GM10248 (cell line): ENCODE data around the gene CX3CR1.
A peak's percentile ranks its signal among the peaks of the same experiment; 100 is the strongest.

Source experiments
- CTCF ChIA-PET: fragments of 300-600 bp; sonication (Branson Sonifier 250); formaldehyde crosslinking; extraction: SDS; loops from one replicate; lab custom pipeline; 2021; ENCODE audit warnings: antibody characterized with exemption; lab: Yijun Ruan, JAX
- POLR2A ChIA-PET: fragments of 350-650 bp; sonication (Branson Sonifier 250); formaldehyde crosslinking; extraction: SDS; loops from one replicate; lab custom pipeline; 2020; ENCODE audit warnings: antibody characterized with exemption; lab: Yijun Ruan, JAX
- DNase-seq: peaks from one replicate; pipeline ENCODE4 v3.0.0; 2012; ENCODE audit errors: extremely low spot score
- CTCF ChIP-seq: IDR thresholded peaks from 2 replicates; pipeline ENCODE4 v1.5.1; 2012; ENCODE audit warnings: mild to moderate bottlenecking, low read depth; ENCODE audit errors: extremely low read depth, missing control alignments, control extremely low read depth

The CX3CR1 gene

GRCh38 chr3:39255503-39256325 lies 24.1 kb downstream of the CX3CR1 start:
- TF ChIP-seq CTCF, result no peak
- ChIA-PET POLR2A (interaction anchor here (1.0 kb wide), 1 partner anchor 39 kb away, joined by 6 read pairs; no protein-coding TSS in a partner anchor), CTCF (interaction anchor here (0.9 to 2.8 kb wide), 6 partner anchors 18 to 66 kb away, joined by 3 to 24 read pairs (median 4); no protein-coding TSS in a partner anchor)
- peak; percentile 80 for DNase-seq

GRCh38 chr3:39254806-39255449 lies 24.9 kb downstream of the CX3CR1 start:
- no peak for TF ChIP-seq CTCF
- CTCF ChIA-PET, result interaction anchor here (0.9 to 2.8 kb wide), 6 partner anchors 19 to 65 kb away, joined by 3 to 24 read pairs (median 4); no protein-coding TSS in a partner anchor
- no peak for DNase-seq
- POLR2A ChIA-PET, result interaction anchor here (1.0 kb wide), 1 partner anchor 38 kb away, joined by 6 read pairs; no protein-coding TSS in a partner anchor

GRCh38 chr3:39251576-39251975 lies 28.3 kb downstream of the CX3CR1 start:
- TF ChIP-seq CTCF, result no peak
- ChIA-PET POLR2A (no interaction called here), CTCF (interaction anchor here (0.7 to 2.2 kb wide), 3 partner anchors 13 to 41 kb away, joined by 3 to 8 read pairs (median 3); no protein-coding TSS in a partner anchor)
- DNase-seq, result no peak

GRCh38 chr3:39250116-39250747 lies 29.6 kb downstream of the CX3CR1 start:
- TF ChIP-seq CTCF, result no peak
- DNase-seq, result no peak
- CTCF ChIA-PET, result interaction anchor here (1.2 to 1.7 kb wide), 4 partner anchors 12 to 60 kb away, joined by 3 to 7 read pairs (median 4); no protein-coding TSS in a partner anchor
- POLR2A ChIA-PET, result no interaction called here

- CTCF ChIA-PET, result interaction anchor here (1.2 to 1.7 kb wide), 4 partner anchors 11 to 59 kb away, joined by 3 to 7 read pairs (median 4); no protein-coding TSS in a partner anchor
- DNase-seq, result no peak
- POLR2A ChIA-PET, result no interaction called here
- no peak for TF ChIP-seq CTCF
These were observed 30.3 kb downstream of the CX3CR1 start for GRCh38 chr3:39249453-39250115.
